ENCODE data around the gene AFAP1L1.
A peak's percentile ranks its signal among the peaks of the same experiment; 100 is the strongest.

AFAP1L1 gene

GRCh38 chr5:149288436-149288835 lies 16.8 kb downstream of the AFAP1L1 start:
- DNase-seq: no peak

- no peak for DNase-seq
Measured at GRCh38 chr5:149289301-149289700, 17.6 kb downstream of the AFAP1L1 start.

GRCh38 chr5:149294872-149295829 lies 23.5 kb downstream of the AFAP1L1 start:
- no peak for DNase-seq

DNA sequence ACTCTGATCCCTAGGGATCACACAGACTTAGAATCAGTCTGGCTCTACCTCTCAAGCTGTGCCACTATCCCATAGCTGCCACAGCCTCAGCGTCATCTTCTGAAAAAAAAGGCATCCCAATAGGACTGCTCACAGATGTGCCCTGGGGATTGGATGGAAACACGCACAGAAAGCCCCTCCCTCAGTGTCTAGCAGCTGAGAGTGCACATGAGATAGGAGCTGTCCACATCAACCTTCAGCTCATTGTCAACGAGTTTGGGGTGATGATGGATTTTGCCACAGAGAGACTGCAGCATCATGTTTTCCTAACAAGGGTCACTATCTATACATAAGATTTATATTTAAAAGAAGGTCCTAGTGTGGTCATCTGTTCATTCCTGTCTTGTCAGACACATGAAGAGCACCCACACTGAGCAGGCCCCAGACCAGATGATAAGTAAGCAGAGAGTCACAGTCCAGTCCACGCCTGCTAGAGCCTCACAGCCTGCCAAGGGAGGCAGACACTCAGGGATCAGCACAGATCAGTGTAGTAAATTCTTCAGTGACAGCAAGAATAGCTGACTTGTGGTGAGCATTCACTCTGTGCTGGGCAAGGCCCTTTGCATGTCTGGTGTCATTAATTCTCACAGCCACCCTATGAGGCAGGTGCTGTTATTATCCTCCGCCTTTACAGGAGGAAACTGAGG lies 25.8 kb downstream of the AFAP1L1 start:
- no peak for DNase-seq

GRCh38 chr5:149298163-149298562 lies 26.5 kb downstream of the AFAP1L1 start:
- no peak for DNase-seq

- DNase-seq: no peak
Measured at GRCh38 chr5:149298842-149299404, 27.3 kb downstream of the AFAP1L1 start.

- DNase-seq: no peak
Measured at GRCh38 chr5:149299451-149300054, 27.9 kb downstream of the AFAP1L1 start.

DNA sequence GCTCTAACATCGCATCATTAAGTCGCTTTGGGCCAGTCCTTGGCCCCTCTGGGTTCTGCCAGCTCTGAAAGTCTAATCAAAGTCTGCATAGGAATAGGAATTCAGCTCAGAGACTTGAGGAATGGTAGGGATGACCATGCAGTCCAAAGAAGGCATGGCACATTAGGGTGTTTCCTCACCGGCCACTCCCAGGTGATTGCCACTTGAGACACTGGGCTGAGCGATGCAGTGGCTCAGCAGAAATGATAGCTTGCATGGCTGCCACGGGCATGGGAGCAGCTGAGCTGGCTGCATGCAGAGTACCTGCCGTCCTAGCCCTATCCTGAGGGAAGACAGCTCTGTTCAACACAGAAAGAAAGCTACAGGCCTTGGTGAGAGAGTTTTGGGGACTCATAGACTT lies 28.8 kb downstream of the AFAP1L1 start:
- DNase-seq: no peak

- no peak for DNase-seq
Measured at GRCh38 chr5:149301049-149301743, 29.5 kb downstream of the AFAP1L1 start.

GRCh38 chr5:149301744-149302380 lies 30.2 kb downstream of the AFAP1L1 start:
- no peak for DNase-seq

GRCh38 chr5:149302641-149303040 lies 31.0 kb downstream of the AFAP1L1 start:
- DNase-seq: no peak

- DNase-seq: no peak
Measured at GRCh38 chr5:149303210-149303609, 31.6 kb downstream of the AFAP1L1 start.

GRCh38 chr5:149304195-149305078 lies 32.8 kb downstream of the AFAP1L1 start:
- DNase-seq: no peak

GRCh38 chr5:149309354-149309753 lies 37.7 kb downstream of the AFAP1L1 start:
- DNase-seq: no peak

GRCh38 chr5:149310488-149310887 lies 38.8 kb downstream of the AFAP1L1 start:
- no peak for DNase-seq

GRCh38 chr5:149310947-149311658 lies 39.4 kb downstream of the AFAP1L1 start:
- DNase-seq: peak; percentile 12

- DNase-seq: no peak
Measured at GRCh38 chr5:149313151-149313841, 41.6 kb downstream of the AFAP1L1 start.

- DNase-seq: no peak
Measured at GRCh38 chr5:149314571-149315111, 43.0 kb downstream of the AFAP1L1 start.

DNA sequence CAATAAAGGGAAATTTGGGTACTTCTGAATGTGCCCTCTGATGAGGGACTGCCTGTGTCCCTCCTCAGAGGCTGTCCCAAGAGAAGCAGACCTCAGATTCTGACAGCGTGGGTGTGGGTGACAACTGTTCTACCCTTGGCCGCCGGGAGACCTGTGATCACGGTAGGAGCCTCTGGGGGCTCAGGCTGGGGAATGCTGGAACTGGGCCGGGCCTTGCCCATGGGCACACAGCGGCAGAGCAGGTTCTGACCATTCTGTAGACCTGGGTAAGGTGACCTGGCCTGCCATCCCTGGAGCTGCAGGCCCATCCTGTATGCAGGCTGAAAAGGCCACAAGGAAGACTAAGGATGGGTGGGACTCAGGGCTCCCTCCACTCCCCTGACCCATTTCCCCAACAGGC lies 44.1 kb downstream of the AFAP1L1 start:
- no peak for DNase-seq

Data from NCI-H2227 treated with DMSO at 0.1 percent for 48 hours (cell line).